Panc1 (cell line): Measurements from ENCODE around the gene CYP1B1. TPM values are rescaled to one million over a fixed set of nuclear protein-coding genes. Genes with fewer than 3 reads are reported as not detected.

Experiments
- ATAC-seq: fragments of 200-7000 bp; cut with Tn5 transposase; 2 replicates; pipeline ENCODE4 v1.9.1; 2020; ENCODE audit warnings: mild to moderate bottlenecking, moderate library complexity
- BruUV-seq: library from RNA; stranded (reverse); fragments of 400-500 nt; replicated peaks from 2 replicates; lab custom pipeline; 2021; lab: Mats Ljungman, UMichigan
- CTCF ChIA-PET: fragments of 300-600 bp; sonication (Branson Sonifier 250); formaldehyde crosslinking; loops from one replicate; lab custom pipeline; 2022; ENCODE audit warnings: antibody characterized with exemption; lab: Charles Lee
- POLR2A ChIA-PET: fragments of 300-600 bp; sonication (Branson Sonifier 250); formaldehyde crosslinking; loops from one replicate; lab custom pipeline; 2022; ENCODE audit warnings: antibody characterized with exemption; lab: Charles Lee
- DNase-seq: peaks from one replicate; pipeline ENCODE4 v3.0.0-alpha.2; 2010; ENCODE audit warnings: low read depth, low spot score
- H3K27ac ChIP-seq: 2 replicates; pipeline ENCODE4 v1.5.1; 2011; ENCODE audit warnings: mild to moderate bottlenecking, low read length, inconsistent platforms
- H3K27me3 ChIP-seq: fragments of 200-500 bp; sonication (Bioruptor generic); 2 replicates; pipeline ENCODE4 v1.6.0; 2014; ENCODE audit warnings: low read length, inconsistent platforms; ENCODE audit not compliant: control insufficient read depth, insufficient read depth
- H3K36me3 ChIP-seq: fragments of 200-500 bp; sonication (Bioruptor generic); 2 replicates; pipeline ENCODE4 v1.5.1; 2014; ENCODE audit warnings: inconsistent platforms, mild to moderate bottlenecking, low read length, moderate library complexity; ENCODE audit not compliant: control insufficient read depth, insufficient read depth
- H3K4me1 ChIP-seq: 2 replicates; pipeline ENCODE4 v1.5.1; 2011; ENCODE audit warnings: inconsistent platforms, mild to moderate bottlenecking, low read length, moderate library complexity; ENCODE audit not compliant: control insufficient read depth, insufficient read depth
- H3K4me3 ChIP-seq, 2 experiments: 2 replicates each; pipeline ENCODE4 v1.5.1; 2011 to 2012; ENCODE audit warnings: low read depth in 2 of 2, low read length in 2 of 2, mild to moderate bottlenecking in 2 of 2, inconsistent platforms in 1 of 2, moderate library complexity in 1 of 2
- H3K9me3 ChIP-seq: fragments of 200-500 bp; sonication (Bioruptor generic); 2 replicates; pipeline ENCODE4 v1.5.1; 2014; ENCODE audit warnings: low read depth, mild to moderate bottlenecking, inconsistent platforms, low read length, moderate library complexity; ENCODE audit not compliant: control insufficient read depth, insufficient read depth
- POLR2AphosphoS5 ChIP-seq: IDR thresholded peaks from 2 replicates; pipeline ENCODE4 v1.6.1; 2012; ENCODE audit warnings: mild to moderate bottlenecking, low read depth, low read length, moderate library complexity
- SIN3A ChIP-seq: IDR thresholded peaks from 2 replicates; pipeline ENCODE4 v1.6.1; 2012; ENCODE audit warnings: low read depth, mild to moderate bottlenecking, low read length, moderate library complexity, borderline replicate concordance; ENCODE audit not compliant: insufficient read depth
- TCF7L2 ChIP-seq: IDR thresholded peaks from 2 replicates; pipeline ENCODE4 v1.6.1; 2011; ENCODE audit warnings: mild to moderate bottlenecking, low read depth, low read length, inconsistent platforms
- in situ Hi-C: cut with HindIII; loops from 2 replicates; pipeline ENCODE4 v1.10.0; 2016; ENCODE audit warnings: low sequenced_read_pairs, low pct_unique_long_range_greater_than_20kb
- intact Hi-C: fragments of 100-400 bp; cut with micrococcal nuclease; formaldehyde crosslinking; loops from one replicate; pipeline ENCODE4 v1.10.0; 2022; ENCODE audit not compliant: unreplicated experiment
- total RNA-seq: library from RNA; stranded (reverse); gene quantifications from one replicate; pipeline ENCODE4 v1.2.1, GENCODE V29; 2021; ENCODE audit not compliant: unreplicated experiment
- TF ChIP-seq, protein P1 (sequence below): fragments of 450-650 bp; IDR thresholded peaks from 2 replicates; pipeline ENCODE4 v1.5.1; 2017; ENCODE audit warnings: mild to moderate bottlenecking
- TF ChIP-seq, protein P2 (sequence below), 2 experiments: IDR thresholded peaks; 2 replicates each; pipeline ENCODE4 v1.6.1; 2011 to 2012; ENCODE audit warnings: low read depth in 2 of 2, control low read depth in 1 of 2, low read length in 1 of 2, mild to moderate bottlenecking in 1 of 2, moderate library complexity in 1 of 2; ENCODE audit not compliant: insufficient read depth in 1 of 2

The CYP1B1 gene
- total RNA-seq, 1 experiment from 2014 or later: 86.7 TPM

DNA sequence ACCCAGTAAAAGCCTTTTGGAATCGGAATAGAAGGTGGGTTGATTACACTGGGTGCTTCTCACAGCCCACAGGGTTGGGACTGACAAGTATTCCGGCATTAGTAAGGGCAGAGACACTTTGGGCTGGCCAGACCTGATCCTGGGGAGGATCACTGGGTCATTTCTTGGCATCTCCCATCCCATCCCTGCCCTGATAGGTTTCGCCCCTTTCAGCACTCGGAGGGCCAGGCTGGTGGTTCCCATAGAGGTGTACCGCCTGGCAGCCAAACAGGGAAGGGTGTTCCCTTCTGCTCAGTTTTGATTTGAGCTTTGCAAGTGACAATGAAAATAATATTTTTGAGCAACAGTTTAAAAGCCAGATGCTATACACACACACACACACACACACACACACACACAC lies 37.3 kb downstream of the CYP1B1 start:
- TF ChIP-seq POLR2AphosphoS5 (no peak), TCF7L2 (no peak), SIN3A (no peak)
- TF ChIP-seq, protein P1, sequence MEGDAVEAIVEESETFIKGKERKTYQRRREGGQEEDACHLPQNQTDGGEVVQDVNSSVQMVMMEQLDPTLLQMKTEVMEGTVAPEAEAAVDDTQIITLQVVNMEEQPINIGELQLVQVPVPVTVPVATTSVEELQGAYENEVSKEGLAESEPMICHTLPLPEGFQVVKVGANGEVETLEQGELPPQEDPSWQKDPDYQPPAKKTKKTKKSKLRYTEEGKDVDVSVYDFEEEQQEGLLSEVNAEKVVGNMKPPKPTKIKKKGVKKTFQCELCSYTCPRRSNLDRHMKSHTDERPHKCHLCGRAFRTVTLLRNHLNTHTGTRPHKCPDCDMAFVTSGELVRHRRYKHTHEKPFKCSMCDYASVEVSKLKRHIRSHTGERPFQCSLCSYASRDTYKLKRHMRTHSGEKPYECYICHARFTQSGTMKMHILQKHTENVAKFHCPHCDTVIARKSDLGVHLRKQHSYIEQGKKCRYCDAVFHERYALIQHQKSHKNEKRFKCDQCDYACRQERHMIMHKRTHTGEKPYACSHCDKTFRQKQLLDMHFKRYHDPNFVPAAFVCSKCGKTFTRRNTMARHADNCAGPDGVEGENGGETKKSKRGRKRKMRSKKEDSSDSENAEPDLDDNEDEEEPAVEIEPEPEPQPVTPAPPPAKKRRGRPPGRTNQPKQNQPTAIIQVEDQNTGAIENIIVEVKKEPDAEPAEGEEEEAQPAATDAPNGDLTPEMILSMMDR: no peak
- ChIA-PET POLR2A (no interaction called here), CTCF (no interaction called here)
- in situ Hi-C loops (no loop called here), intact Hi-C loops (no loop called here)
- Histone ChIP-seq H3K4me3 (peak overlapping the region in 1 of 2 experiments; percentile 51; a peak in 3 of 4 replicates), H3K36me3 (no peaks in the 10 kb centered on the region), H3K9me3 (no peaks in the 10 kb centered on the region), H3K27me3 (peaks cover 14% of the 10 kb centered on the region), H3K27ac (no peak overlapping the region), H3K4me1 (no peaks in the 10 kb centered on the region; the same call in 1 of the 2 replicates)
- BruUV-seq: no TSS peak
- ATAC-seq (no peak; the same call in 1 of the 2 replicates), DNase-seq (no peak)

DNA sequence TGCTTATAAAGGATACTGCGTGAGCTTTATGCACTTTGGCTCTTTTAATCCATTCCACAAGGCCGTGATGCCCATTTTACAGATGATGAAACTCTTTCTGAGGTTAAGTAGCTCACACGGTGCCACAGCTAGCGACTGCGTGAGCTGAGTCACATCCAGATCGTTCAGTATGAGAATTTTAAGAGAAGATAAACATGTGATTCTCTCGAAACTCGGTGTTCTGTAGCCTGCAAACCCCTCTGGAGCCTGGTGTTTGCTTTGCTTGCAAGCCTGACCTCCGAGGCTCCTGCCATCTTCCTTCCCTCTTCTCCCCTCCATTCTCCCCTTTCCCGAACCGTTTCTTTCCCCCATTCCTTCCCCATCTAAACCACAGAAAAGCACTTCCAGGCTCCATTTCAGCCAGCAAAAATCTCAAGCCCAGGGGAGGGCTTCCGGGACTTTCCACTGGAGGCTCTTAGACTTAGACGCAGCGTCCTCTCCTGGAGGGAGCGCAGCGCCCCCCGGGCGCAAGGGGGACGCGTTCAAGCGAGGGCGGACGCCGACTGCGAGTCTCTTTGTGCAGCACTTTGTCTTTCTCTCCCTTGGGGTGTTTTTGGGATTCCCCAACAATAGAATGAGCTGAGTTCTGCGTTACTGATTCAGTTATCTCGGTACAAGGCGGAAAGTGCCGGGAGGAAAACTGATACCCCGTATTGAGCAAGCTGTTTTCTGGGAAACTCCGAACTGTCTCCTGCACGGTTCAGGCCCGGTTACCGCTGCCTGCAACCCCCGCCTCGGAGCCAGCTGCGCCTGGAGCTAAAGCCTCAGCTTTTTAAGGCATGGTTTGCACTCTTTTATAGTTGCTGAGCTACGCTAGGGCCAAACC lies 38.0 kb downstream of the CYP1B1 start:
- POLR2A ChIA-PET: no interaction called here
- no TSS peak for BruUV-seq
- ATAC-seq: peak; percentile 70

GRCh38 chr2:38037325-38037724 lies 38.6 kb downstream of the CYP1B1 start:
- intact Hi-C loops: no loop called here
- TF ChIP-seq, protein P2, sequence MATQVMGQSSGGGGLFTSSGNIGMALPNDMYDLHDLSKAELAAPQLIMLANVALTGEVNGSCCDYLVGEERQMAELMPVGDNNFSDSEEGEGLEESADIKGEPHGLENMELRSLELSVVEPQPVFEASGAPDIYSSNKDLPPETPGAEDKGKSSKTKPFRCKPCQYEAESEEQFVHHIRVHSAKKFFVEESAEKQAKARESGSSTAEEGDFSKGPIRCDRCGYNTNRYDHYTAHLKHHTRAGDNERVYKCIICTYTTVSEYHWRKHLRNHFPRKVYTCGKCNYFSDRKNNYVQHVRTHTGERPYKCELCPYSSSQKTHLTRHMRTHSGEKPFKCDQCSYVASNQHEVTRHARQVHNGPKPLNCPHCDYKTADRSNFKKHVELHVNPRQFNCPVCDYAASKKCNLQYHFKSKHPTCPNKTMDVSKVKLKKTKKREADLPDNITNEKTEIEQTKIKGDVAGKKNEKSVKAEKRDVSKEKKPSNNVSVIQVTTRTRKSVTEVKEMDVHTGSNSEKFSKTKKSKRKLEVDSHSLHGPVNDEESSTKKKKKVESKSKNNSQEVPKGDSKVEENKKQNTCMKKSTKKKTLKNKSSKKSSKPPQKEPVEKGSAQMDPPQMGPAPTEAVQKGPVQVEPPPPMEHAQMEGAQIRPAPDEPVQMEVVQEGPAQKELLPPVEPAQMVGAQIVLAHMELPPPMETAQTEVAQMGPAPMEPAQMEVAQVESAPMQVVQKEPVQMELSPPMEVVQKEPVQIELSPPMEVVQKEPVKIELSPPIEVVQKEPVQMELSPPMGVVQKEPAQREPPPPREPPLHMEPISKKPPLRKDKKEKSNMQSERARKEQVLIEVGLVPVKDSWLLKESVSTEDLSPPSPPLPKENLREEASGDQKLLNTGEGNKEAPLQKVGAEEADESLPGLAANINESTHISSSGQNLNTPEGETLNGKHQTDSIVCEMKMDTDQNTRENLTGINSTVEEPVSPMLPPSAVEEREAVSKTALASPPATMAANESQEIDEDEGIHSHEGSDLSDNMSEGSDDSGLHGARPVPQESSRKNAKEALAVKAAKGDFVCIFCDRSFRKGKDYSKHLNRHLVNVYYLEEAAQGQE (IDR thresholded peaks at IDR 0.05; ENCODE audit: insufficient read depth in 1 of 2, low read depth in 2 of 2, low read length in 1 of 2): no peak
- TF ChIP-seq, protein P1: no peak
- no peak for TF ChIP-seq POLR2AphosphoS5
- TF ChIP-seq TCF7L2: no peak
- H3K27me3 ChIP-seq: peaks cover 14% of the 10 kb centered on the region
- H3K36me3 ChIP-seq: no peaks in the 10 kb centered on the region
- H3K27ac ChIP-seq: no peak overlapping the region
- in situ Hi-C loops: no loop called here
- DNase-seq (no peak), ATAC-seq (no peak)
- no peak overlapping the region for H3K4me3 ChIP-seq
- ChIA-PET CTCF (no interaction called here), POLR2A (no interaction called here)
- H3K9me3 ChIP-seq: no peaks in the 10 kb centered on the region
- BruUV-seq: no TSS peak
- H3K4me1 ChIP-seq: no peaks in the 10 kb centered on the region; the same call in 1 of the 2 replicates

More for the DNA sequence above, 38.0 kb downstream of the CYP1B1 start:
- Histone ChIP-seq H3K4me3 (peak overlapping the region; percentile 18 to 51), H3K9me3 (no peaks in the 10 kb centered on the region), H3K4me1 (no peaks in the 10 kb centered on the region; the same call in 1 of the 2 replicates), H3K36me3 (no peaks in the 10 kb centered on the region), H3K27me3 (peaks cover 14% of the 10 kb centered on the region), H3K27ac (no peak overlapping the region)
- in situ Hi-C loops: no loop called here
- no peak for DNase-seq
- TF ChIP-seq, protein P1: peak; percentile 35
- TF ChIP-seq SIN3A: no peak
- intact Hi-C loops: no loop called here
- CTCF ChIA-PET: no interaction called here
